KOPT-K1 (cell line): ENCODE data around the gene ABCC10.

Experiments used
- H3K27ac ChIP-seq: fragments of 200-600 bp; sonication (generic); 2 replicates; pipeline ENCODE4 v1.5.1; 2016; ENCODE audit warnings: antibody characterized with exemption, mild to moderate bottlenecking, low read depth, low read length; ENCODE audit not compliant: poor library complexity, severe bottlenecking
- H3K36me3 ChIP-seq: fragments of 200-600 bp; sonication (generic); 2 replicates; pipeline ENCODE4 v1.5.1; 2017; ENCODE audit warnings: antibody characterized with exemption, mild to moderate bottlenecking, low read length, moderate library complexity; ENCODE audit not compliant: insufficient read depth
- H3K9me3 ChIP-seq: fragments of 200-600 bp; sonication (generic); 2 replicates; pipeline ENCODE4 v1.5.1; 2017; ENCODE audit warnings: antibody characterized with exemption, low read length, mild to moderate bottlenecking; ENCODE audit not compliant: insufficient read depth, poor library complexity, severe bottlenecking

ABCC10 gene

GRCh38 chr6:43428874-43429273 lies 1.5 kb downstream of the ABCC10 start:
- peaks cover 28% of the 10 kb centered on the region for H3K36me3 ChIP-seq
- no peaks in the 10 kb centered on the region for H3K9me3 ChIP-seq
- H3K27ac ChIP-seq: no peak overlapping the region

- Histone ChIP-seq H3K9me3 (no peaks in the 10 kb centered on the region), H3K27ac (no peak overlapping the region), H3K36me3 (peaks cover 53% of the 10 kb centered on the region)
These were observed 4.9 kb downstream of the ABCC10 start for GRCh38 chr6:43432009-43432945.

- Histone ChIP-seq H3K36me3 (peaks cover 61% of the 10 kb centered on the region), H3K9me3 (no peaks in the 10 kb centered on the region)
These were observed 5.8 kb downstream of the ABCC10 start for GRCh38 chr6:43433148-43433547.

GRCh38 chr6:43434001-43434840 lies 6.9 kb downstream of the ABCC10 start:
- Histone ChIP-seq H3K27ac (no peak overlapping the region), H3K9me3 (no peaks in the 10 kb centered on the region), H3K36me3 (peaks cover 71% of the 10 kb centered on the region)

More at GRCh38 chr6:43433148-43433547, 5.8 kb downstream of the ABCC10 start:
- H3K27ac ChIP-seq: no peak overlapping the region

GRCh38 chr6:43434943-43435342 lies 7.6 kb downstream of the ABCC10 start:
- Histone ChIP-seq H3K9me3 (no peaks in the 10 kb centered on the region), H3K27ac (no peak overlapping the region), H3K36me3 (peaks cover 76% of the 10 kb centered on the region)

GRCh38 chr6:43435682-43436437 lies 8.5 kb downstream of the ABCC10 start:
- Histone ChIP-seq H3K27ac (no peak overlapping the region), H3K36me3 (peaks cover 81% of the 10 kb centered on the region), H3K9me3 (no peaks in the 10 kb centered on the region)

GRCh38 chr6:43436577-43437282 lies 9.4 kb downstream of the ABCC10 start:
- H3K36me3 ChIP-seq: peaks cover 80% of the 10 kb centered on the region
- no peak overlapping the region for H3K27ac ChIP-seq

GRCh38 chr6:43437700-43438099 lies 10.4 kb downstream of the ABCC10 start:
- no peak overlapping the region for H3K27ac ChIP-seq

More at GRCh38 chr6:43436577-43437282, 9.4 kb downstream of the ABCC10 start:
- H3K9me3 ChIP-seq: no peaks in the 10 kb centered on the region

GRCh38 chr6:43442935-43443334 lies 15.6 kb downstream of the ABCC10 start:
- peaks cover 87% of the 10 kb centered on the region for H3K36me3 ChIP-seq
- H3K9me3 ChIP-seq: no peaks in the 10 kb centered on the region
- no peak overlapping the region for H3K27ac ChIP-seq

More at GRCh38 chr6:43437700-43438099, 10.4 kb downstream of the ABCC10 start:
- H3K9me3 ChIP-seq: no peaks in the 10 kb centered on the region
- H3K36me3 ChIP-seq: peaks cover 79% of the 10 kb centered on the region

- H3K27ac ChIP-seq: no peak overlapping the region
- H3K36me3 ChIP-seq: peaks cover 86% of the 10 kb centered on the region
These were observed 16.7 kb downstream of the ABCC10 start for GRCh38 chr6:43444036-43444435.

GRCh38 chr6:43444582-43444981 lies 17.2 kb downstream of the ABCC10 start:
- peaks cover 87% of the 10 kb centered on the region for H3K36me3 ChIP-seq
- no peak overlapping the region for H3K27ac ChIP-seq
- H3K9me3 ChIP-seq: no peaks in the 10 kb centered on the region

More at GRCh38 chr6:43444036-43444435, 16.7 kb downstream of the ABCC10 start:
- no peaks in the 10 kb centered on the region for H3K9me3 ChIP-seq

- Histone ChIP-seq H3K36me3 (peaks cover 90% of the 10 kb centered on the region), H3K9me3 (no peaks in the 10 kb centered on the region), H3K27ac (no peak overlapping the region)
These were observed 18.2 kb downstream of the ABCC10 start for GRCh38 chr6:43445576-43445975.

GRCh38 chr6:43447604-43448003 lies 20.3 kb downstream of the ABCC10 start:
- Histone ChIP-seq H3K36me3 (peaks cover 93% of the 10 kb centered on the region), H3K27ac (no peak overlapping the region), H3K9me3 (no peaks in the 10 kb centered on the region)

GRCh38 chr6:43448916-43449315 lies 21.6 kb downstream of the ABCC10 start:
- H3K27ac ChIP-seq: no peak overlapping the region
- H3K36me3 ChIP-seq: peaks cover 80% of the 10 kb centered on the region

More at GRCh38 chr6:43448916-43449315, 21.6 kb downstream of the ABCC10 start:
- no peaks in the 10 kb centered on the region for H3K9me3 ChIP-seq
